DMS153 treated with DMSO at 0.1 percent for 48 hours (cell line): ENCODE data around the gene ZAP70.
A peak's percentile ranks its signal among the peaks of the same experiment; 100 is the strongest.

Experiments used
- DNase-seq: peaks from one replicate; lab custom pipeline; 2025; ENCODE audit not compliant: unreplicated experiment; lab: John Stamatoyannopoulos, UW

ZAP70 gene

GRCh38 chr2:97775074-97775473 is 61.7 kb downstream of the ZAP70 start:
- no peak for DNase-seq

DNA sequence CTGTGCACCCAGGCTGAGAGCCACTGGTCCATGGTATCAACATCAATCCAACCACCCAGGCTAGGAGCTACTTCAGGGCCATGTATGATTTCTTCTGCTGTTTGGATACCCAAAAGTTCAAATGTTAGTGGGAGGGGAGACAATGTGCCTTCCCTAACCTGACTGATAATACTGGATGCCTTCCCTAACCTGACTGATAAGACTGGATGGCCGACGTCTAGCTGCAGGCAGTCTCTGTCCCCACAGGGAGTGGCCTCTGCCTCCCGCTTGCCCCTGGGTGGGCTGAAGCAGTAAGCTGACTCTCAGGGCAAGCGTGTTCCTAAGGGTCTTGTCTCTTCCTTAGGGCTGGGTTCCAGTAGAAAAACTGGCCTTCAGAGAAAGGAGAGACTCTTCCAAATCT is 65.8 kb downstream of the ZAP70 start:
- DNase-seq: no peak

DNA sequence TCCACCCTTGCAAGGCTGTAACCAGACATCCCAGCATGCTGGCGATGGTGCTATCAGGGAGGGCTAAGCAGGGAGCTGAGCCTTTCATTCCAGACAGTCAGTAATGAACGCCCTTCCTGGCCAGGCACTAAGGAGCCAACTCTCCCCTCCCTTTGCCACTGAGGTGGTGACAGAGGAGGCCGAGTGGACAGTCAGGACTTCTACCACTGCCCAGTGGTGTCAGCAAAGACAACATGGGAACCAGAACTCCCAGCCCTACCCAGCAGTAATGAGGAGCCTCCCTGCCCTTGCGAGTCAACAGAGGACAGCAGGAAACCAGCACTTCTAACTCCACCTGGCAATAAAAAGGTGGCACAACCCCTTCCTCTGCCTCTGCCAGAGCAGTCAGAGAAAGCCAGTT is 68.6 kb downstream of the ZAP70 start:
- peak; percentile 40 for DNase-seq

- DNase-seq: no peak
Measured at GRCh38 chr2:97784953-97785352, 71.6 kb downstream of the ZAP70 start.

- DNase-seq: no peak
Measured at GRCh38 chr2:97785818-97786217, 72.4 kb downstream of the ZAP70 start.

DNA sequence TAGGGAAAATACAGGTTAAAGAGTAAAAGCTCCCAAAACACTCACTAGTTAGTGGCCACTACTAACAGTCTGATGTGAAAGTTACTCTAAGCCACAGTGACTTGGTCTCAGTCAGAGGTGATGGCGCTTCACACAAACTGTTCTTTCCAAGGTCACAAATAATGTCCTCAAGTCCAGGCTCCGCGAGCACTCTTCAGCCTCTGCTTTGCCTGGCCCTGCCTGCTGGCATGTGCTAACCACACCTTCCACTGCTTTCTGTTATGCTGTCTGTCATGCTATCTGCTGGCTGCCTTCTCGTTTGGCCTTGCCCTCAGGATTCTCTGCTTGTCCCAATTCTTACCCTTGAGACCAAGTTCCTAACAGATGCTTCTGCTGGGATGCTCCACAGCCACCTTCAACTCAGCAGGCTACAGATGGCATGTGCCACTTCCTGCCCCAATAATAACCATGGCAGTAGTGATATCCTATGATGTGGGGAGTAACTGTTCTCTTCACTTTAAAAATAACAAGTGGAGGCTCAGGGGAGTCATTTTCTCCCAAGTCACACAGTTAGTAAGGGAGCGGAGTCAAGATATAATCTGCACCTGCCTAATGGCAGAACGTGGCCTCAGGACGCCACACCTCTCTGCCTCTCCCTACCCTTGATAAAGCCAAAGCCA is 75.7 kb downstream of the ZAP70 start:
- no peak for DNase-seq
